WTC11 (cell line): ENCODE data around the gene SLC2A9. TPM values are rescaled to one million over a fixed set of nuclear protein-coding genes. Genes with fewer than 3 reads are reported as not detected.

ENCODE experiments used
- ATAC-seq: fragments of 200-7000 bp; cut with Tn5 transposase; 2 replicates; pipeline ENCODE4 v1.10.0; 2021; ENCODE audit warnings: mild to moderate bottlenecking, moderate library complexity
- CTCF ChIA-PET: fragments of 300-600 bp; sonication (Branson Sonifier 250); formaldehyde crosslinking; loops from one replicate; lab custom pipeline; 2021; ENCODE audit warnings: antibody characterized with exemption; lab: Charles Lee
- POLR2A ChIA-PET: fragments of 350-600 bp; sonication (Branson Sonifier 250); formaldehyde crosslinking; loops from one replicate; lab custom pipeline; 2021; ENCODE audit warnings: antibody characterized with exemption; lab: Charles Lee
- DNase-seq: peaks from one replicate; pipeline ENCODE4 v3.0.0; 2021; ENCODE audit warnings: low spot score
- H3K27ac Mint-ChIP-seq: 2 replicates; pipeline ENCODE4 v1.8.0; 2021; ENCODE audit warnings: mixed read lengths
- H3K27me3 Mint-ChIP-seq: 2 replicates; pipeline ENCODE4 v1.8.0; 2021; ENCODE audit warnings: low read depth, mild to moderate bottlenecking, moderate library complexity, mixed read lengths
- H3K36me3 Mint-ChIP-seq: 2 replicates; pipeline ENCODE4 v1.8.0; 2021; ENCODE audit warnings: mixed read lengths
- H3K4me1 Mint-ChIP-seq: 2 replicates; pipeline ENCODE4 v1.8.0; 2022; ENCODE audit warnings: mixed read lengths
- H3K4me3 Mint-ChIP-seq: 2 replicates; pipeline ENCODE4 v1.8.0; 2021; ENCODE audit warnings: mild to moderate bottlenecking, moderate library complexity, mixed read lengths
- H3K9me3 Mint-ChIP-seq: 2 replicates; pipeline ENCODE4 v1.8.0; 2021; ENCODE audit warnings: mixed read lengths
- AR ChIP-seq: fragments of 250-450 bp; sonication (Bioruptor Pico); IDR thresholded peaks from 2 replicates; pipeline ENCODE4 v1.9.0; 2021; ENCODE audit warnings: mild to moderate bottlenecking
- CREM ChIP-seq: sonication (generic); formaldehyde crosslinking; IDR thresholded peaks from 2 replicates; pipeline ENCODE4 v1.8.1; 2022; ENCODE audit warnings: mild to moderate bottlenecking, missing genetic modification reagents, moderate library complexity
- CTCF ChIP-seq: fragments of 200-600 bp; IDR thresholded peaks from 2 replicates; pipeline ENCODE4 v1.8.0; 2022; ENCODE audit warnings: antibody characterized with exemption
- FOXK1 ChIP-seq: sonication (generic); formaldehyde crosslinking; IDR thresholded peaks from 2 replicates; pipeline ENCODE4 v1.8.0; 2022; ENCODE audit warnings: mild to moderate bottlenecking, moderate library complexity, missing genetic modification reagents
- GTF2I ChIP-seq: fragments of 250-450 bp; sonication (Bioruptor Pico); conservative IDR thresholded peaks from 2 replicates; pipeline ENCODE4 v1.4.0; 2021; ENCODE audit warnings: mild to moderate bottlenecking
- IRF1 ChIP-seq: sonication (generic); formaldehyde crosslinking; IDR thresholded peaks from 2 replicates; pipeline ENCODE4 v1.8.0; 2023; ENCODE audit warnings: missing genetic modification reagents
- JUN ChIP-seq: sonication (generic); formaldehyde crosslinking; IDR thresholded peaks from 2 replicates; pipeline ENCODE4 v1.8.0; 2023; ENCODE audit warnings: mild to moderate bottlenecking, missing genetic modification reagents
- KAT7 ChIP-seq: sonication (generic); formaldehyde crosslinking; IDR thresholded peaks from 2 replicates; pipeline ENCODE4 v1.8.1; 2023; ENCODE audit warnings: missing genetic modification reagents, mild to moderate bottlenecking, borderline replicate concordance
- MAX ChIP-seq: sonication (generic); formaldehyde crosslinking; IDR thresholded peaks from 2 replicates; pipeline ENCODE4 v1.8.0; 2022; ENCODE audit warnings: mild to moderate bottlenecking, missing genetic modification reagents
- OVOL2 ChIP-seq: fragments of 250-450 bp; sonication (Bioruptor Pico); IDR thresholded peaks from 2 replicates; pipeline ENCODE4 v1.9.0; 2021; ENCODE audit warnings: mild to moderate bottlenecking, borderline replicate concordance
- PREB ChIP-seq: sonication (generic); formaldehyde crosslinking; IDR thresholded peaks from 2 replicates; pipeline ENCODE4 v1.8.1; 2022; ENCODE audit warnings: mild to moderate bottlenecking, missing genetic modification reagents, moderate library complexity, borderline replicate concordance
- TEAD1 ChIP-seq: sonication (generic); formaldehyde crosslinking; IDR thresholded peaks from 2 replicates; pipeline ENCODE4 v1.8.0; 2022; ENCODE audit warnings: mild to moderate bottlenecking, missing genetic modification reagents
- TEAD4 ChIP-seq: sonication (generic); formaldehyde crosslinking; IDR thresholded peaks from 2 replicates; pipeline ENCODE4 v1.8.0; 2022; ENCODE audit warnings: mild to moderate bottlenecking, missing genetic modification reagents
- total RNA-seq: library from RNA; stranded (reverse); gene quantifications from 3 replicates; pipeline ENCODE4 v1.2.3, GENCODE V29; 2021

The SLC2A9 gene
- total RNA-seq, 1 experiment from 2014 or later: not detected

GRCh38 chr4:10031668-10032590 lies 10.6 kb upstream of the SLC2A9 start:
- POLR2A ChIA-PET: no interaction called here
- Mint-ChIP-seq H3K4me3 (no peak overlapping the region), H3K4me1 (0 out of 2 replicates have a peak, but pooled peaks cover 10% of the 10 kb centered on the region), H3K9me3 (no peaks in the 10 kb centered on the region), H3K27ac (no peak overlapping the region), H3K27me3 (no peaks in the 10 kb centered on the region; the same call in 1 of the 2 replicates), H3K36me3 (no peaks in the 10 kb centered on the region)
- CTCF ChIA-PET: interaction anchor here (1.6 to 2.0 kb wide), 2 partner anchors 16 to 32 kb away, joined by 7 read pairs; no protein-coding TSS in a partner anchor
- ATAC-seq: no peak
- TF ChIP-seq PREB (CRISPR knock-in tag): no peak
- no peak for TF ChIP-seq CREM (CRISPR knock-in tag)
- TF ChIP-seq IRF1 (CRISPR knock-in tag): no peak
- TF ChIP-seq KAT7: no peak
- TF ChIP-seq CTCF: no peak
- TF ChIP-seq TEAD1 (CRISPR knock-in tag): no peak
- TF ChIP-seq MAX (CRISPR knock-in tag): no peak
- no peak for TF ChIP-seq AR (CRISPR knock-in tag)
- TF ChIP-seq OVOL2 (CRISPR knock-in tag): no peak
- no peak for DNase-seq

GRCh38 chr4:10030972-10031667 lies 9.8 kb upstream of the SLC2A9 start:
- no peak for DNase-seq
- no peak overlapping the region for H3K27ac Mint-ChIP-seq
- no peaks in the 10 kb centered on the region; the same call in 1 of the 2 replicates for H3K27me3 Mint-ChIP-seq
- no peak for ATAC-seq
- H3K4me1 Mint-ChIP-seq: 0 out of 2 replicates have a peak, but pooled peaks cover 10% of the 10 kb centered on the region
- no peaks in the 10 kb centered on the region for H3K36me3 Mint-ChIP-seq
- no peaks in the 10 kb centered on the region for H3K9me3 Mint-ChIP-seq
- H3K4me3 Mint-ChIP-seq: no peak overlapping the region
- CTCF ChIA-PET: interaction anchor here (1.6 to 2.0 kb wide), 2 partner anchors 16 to 32 kb away, joined by 7 read pairs; no protein-coding TSS in a partner anchor
- no peak for TF ChIP-seq GTF2I
- TF ChIP-seq JUN (CRISPR knock-in tag): no peak
- TF ChIP-seq TEAD4 (CRISPR knock-in tag): no peak
- TF ChIP-seq FOXK1 (CRISPR knock-in tag): no peak
- TF ChIP-seq, all 79 proteins: peak for 0
- POLR2A ChIA-PET: no interaction called here
